Stimulated activated CD4-positive, alpha-beta T cell treated with anti-CD3 and anti-CD28 coated beads, TNF-alpha, amount 100 ng/mL, for 4 hours (primary cell): ENCODE measurements around the gene TMEM108.

ENCODE experiments used
- DNase-seq, 3 experiments: peaks; one replicate each; pipeline ENCODE4 v3.0.0-alpha.2; 2020; ENCODE audit warnings: low read depth in 3 of 3

TMEM108 gene

GRCh38 chr3:133277813-133278212, 239.6 kb downstream of the TMEM108 start:
- DNase-seq = no peak

- DNase-seq = no peak
Measured at GRCh38 chr3:133278260-133279043, 240.3 kb downstream of the TMEM108 start.

GRCh38 chr3:133280586-133280985, 242.4 kb downstream of the TMEM108 start:
- no peak for DNase-seq

- DNase-seq = no peak
Measured at GRCh38 chr3:133282236-133282635, 244.0 kb downstream of the TMEM108 start.

- no peak for DNase-seq
Measured at GRCh38 chr3:133283958-133284807, 246.0 kb downstream of the TMEM108 start.

GRCh38 chr3:133289322-133289721, 251.1 kb downstream of the TMEM108 start:
- no peak for DNase-seq

GRCh38 chr3:133292296-133292695, 254.1 kb downstream of the TMEM108 start:
- DNase-seq = no peak

- no peak for DNase-seq
Measured at GRCh38 chr3:133293397-133294110, 255.4 kb downstream of the TMEM108 start.

- DNase-seq = no peak
Measured at GRCh38 chr3:133294253-133294652, 256.1 kb downstream of the TMEM108 start.

- no peak for DNase-seq
Measured at GRCh38 chr3:133295199-133295901, 257.2 kb downstream of the TMEM108 start.

GRCh38 chr3:133295944-133296917, 258.0 kb downstream of the TMEM108 start:
- no peak for DNase-seq

- no peak for DNase-seq
Measured at GRCh38 chr3:133296981-133297380, 258.8 kb downstream of the TMEM108 start.

- DNase-seq = no peak
Measured at GRCh38 chr3:133300102-133300501, 261.9 kb downstream of the TMEM108 start.

- no peak for DNase-seq
Measured at GRCh38 chr3:133301194-133301593, 263.0 kb downstream of the TMEM108 start.

GRCh38 chr3:133301731-133302130, 263.5 kb downstream of the TMEM108 start:
- DNase-seq = no peak

GRCh38 chr3:133303430-133303829, 265.2 kb downstream of the TMEM108 start:
- DNase-seq = no peak

GRCh38 chr3:133317866-133318265, 279.7 kb downstream of the TMEM108 start:
- no peak for DNase-seq

- no peak for DNase-seq
Measured at GRCh38 chr3:133328373-133328772, 290.2 kb downstream of the TMEM108 start.

GRCh38 chr3:133329626-133330025, 291.4 kb downstream of the TMEM108 start:
- no peak for DNase-seq

GRCh38 chr3:133330065-133330464, 291.9 kb downstream of the TMEM108 start:
- no peak for DNase-seq
